NCI-H345 treated with DMSO at 0.1 percent for 48 hours (cell line): Measurements from ENCODE around the gene RHOB.
"Not testable (repeated sequence)": the region's sequence is repeated elsewhere in the genome, so short reads cannot be mapped to it uniquely, and the experiment has no call there.

ENCODE experiments used
- DNase-seq: peaks from one replicate; lab custom pipeline; 2025; ENCODE audit not compliant: unreplicated experiment; lab: John Stamatoyannopoulos, UW

RHOB gene

DNA sequence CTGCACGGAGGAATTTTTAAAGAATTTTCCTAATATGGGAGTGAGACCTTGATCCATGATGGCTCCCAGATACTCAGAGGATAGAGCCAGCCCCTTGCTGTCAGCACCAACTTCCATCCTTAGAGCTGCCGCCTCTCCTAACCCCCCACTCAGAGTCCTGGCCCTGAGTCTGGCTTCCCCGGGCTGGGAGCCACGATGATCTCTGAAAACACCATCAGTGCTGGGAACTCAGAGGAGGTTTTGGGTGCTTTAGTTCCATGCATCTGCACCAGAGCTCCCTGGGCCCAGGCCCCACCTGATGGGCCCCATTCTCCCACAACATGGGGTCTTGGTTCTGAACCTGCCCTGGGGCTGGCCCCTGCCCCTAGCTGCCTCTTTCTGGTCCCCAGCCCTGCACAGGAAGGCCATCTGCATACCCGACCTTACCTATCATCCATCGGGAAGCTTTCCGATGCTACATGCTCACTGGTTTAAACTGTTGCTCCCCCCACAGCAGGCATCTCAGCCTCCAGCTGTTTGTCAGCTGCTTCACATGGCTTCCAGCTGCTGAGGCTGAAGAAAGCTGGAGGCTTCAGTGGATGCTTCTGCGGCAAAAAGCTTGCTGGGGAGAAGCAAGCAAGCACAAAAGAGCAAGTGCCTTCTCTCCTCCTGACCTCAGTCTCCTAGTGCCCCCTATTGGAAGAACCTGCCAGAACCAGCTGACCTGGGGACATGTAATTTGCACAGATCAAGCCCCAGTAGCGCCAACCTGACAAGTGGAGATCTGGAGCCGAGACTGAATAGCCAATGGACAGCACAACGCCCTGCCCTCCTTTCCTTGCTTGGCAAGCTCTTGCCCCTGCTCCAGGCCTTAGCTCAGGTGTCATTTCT is 24.2 kb upstream of the RHOB start:
- no peak for DNase-seq

DNA sequence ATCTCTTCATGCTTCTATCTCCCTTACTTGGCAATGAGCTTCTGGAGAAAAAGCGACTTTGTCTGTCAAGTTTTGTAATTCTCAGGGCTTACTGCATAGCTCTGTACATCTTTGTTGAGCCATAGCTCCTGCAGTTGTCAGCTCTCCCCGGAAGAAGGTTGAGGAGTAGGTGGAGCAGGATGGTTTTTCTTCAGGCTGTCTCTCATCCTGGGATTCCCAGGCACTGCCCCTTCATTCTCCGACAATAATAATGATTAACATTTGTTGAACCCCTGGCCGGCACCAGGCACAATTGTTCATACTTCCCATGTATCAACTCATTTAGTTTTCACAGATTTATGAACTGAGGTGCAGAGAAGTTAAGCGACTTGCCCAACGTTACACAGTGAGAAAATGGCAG is 23.5 kb upstream of the RHOB start:
- no peak for DNase-seq

DNA sequence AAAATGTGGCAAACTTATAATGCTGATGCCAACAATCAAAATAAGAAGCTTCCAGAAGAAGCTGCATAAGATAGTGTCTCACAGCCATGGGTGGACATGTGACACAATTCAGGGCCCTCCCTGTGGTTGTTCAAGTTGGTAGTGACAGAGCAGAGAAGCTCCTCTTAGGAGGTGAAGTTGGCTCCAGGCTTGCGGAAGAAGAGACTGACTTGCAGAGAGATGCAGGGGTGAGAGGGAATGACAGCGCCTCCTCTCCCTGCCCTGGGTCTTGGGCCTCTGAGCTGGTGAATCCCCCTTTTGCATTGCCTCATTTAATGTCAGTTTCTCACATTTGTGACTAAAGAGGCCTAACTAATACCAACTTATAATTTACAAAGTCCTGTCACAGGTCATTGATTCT is 23.0 kb upstream of the RHOB start:
- no peak for DNase-seq

DNA sequence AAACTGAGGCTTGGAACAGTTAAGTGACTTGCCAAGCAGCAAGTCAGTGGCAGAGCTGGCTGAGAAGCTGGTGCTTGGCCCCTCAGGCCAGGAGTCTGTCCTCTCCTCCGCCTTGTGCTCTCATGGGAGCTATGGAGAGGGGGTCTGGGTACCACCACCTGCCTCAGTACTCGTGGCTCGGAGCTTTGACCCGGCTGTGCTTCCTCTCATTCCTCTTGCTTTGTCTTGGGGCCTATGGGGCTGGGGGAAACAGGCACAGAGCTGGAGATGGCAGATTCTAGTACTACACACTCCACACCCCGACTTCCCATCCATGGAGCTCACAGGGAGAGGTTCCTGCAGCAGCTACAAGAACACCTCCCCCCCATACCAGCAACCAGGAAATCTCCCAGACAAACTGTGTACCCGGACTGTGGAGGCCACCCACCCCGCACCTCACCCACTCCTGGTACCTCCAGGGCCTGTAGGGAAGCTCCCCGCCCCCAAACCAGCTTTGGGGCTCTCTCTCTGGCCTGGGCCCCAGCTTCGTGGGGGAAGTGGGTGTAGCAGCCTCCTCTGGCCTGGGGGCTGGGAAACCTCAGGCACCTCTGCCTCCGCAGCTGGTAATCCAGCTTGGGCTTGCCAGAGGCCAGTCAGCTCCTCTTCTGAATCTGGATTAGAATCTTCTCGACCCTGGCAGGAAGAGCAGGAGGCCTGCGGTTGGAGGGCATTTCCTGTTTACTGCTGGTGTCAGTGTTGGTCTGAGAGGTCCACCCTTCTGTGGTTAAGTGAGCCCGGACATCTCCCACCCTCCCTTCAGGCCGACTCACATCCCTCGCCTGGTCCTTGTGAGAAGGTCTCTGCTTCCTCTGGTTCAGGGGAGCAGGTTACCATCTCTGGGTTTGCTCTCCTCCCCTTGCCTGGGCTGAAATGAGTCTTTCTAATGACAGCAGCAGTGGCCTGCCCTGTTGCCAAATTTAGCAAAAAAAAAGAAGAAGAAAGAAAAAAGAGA is 22.3 kb upstream of the RHOB start:
- no peak for DNase-seq

DNA sequence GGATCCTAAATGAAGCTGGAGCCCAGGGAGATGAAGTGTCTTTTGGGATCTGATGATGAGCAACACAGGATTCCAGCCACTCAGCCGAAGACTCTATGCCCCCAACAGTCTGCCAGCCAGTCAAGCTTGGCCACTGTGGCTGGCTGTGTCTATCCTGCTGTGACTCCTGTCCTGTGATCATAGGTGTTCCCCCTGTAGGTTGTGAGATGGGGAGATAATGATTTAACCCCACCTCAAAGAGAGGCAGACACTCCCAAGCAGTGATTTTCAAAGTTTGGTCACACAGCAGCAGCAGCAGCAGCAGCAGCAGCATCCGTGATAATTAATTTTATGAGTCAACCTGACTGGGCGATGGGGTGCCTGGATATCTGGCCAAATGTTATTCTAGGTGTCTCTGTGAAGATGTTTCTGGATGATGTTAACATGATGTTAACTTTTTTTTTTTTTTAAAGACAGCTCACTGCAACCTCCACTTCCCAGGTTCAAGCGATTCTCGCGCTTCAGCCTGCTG is 21.4 kb upstream of the RHOB start:
- no peak for DNase-seq

DNA sequence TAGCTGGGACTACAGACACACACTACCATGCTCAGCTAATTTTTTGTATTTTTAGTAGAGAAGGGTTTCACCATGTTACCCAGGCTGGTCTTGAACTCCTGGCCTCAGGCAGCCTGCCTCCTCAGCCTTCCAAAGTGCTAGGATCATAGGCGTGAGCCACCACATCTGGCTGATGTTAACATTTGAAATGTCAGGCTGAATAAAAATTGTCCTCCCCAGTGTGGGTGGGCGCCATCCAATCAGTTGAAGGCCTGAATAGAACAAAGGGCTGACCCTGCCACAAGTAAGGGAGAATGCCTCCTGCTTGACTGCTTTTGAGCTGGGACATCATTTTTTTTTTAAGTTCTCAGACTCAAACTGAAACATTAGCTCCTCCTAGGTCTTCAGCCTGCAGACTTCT is 21.0 kb upstream of the RHOB start:
- DNase-seq, result no peak

DNA sequence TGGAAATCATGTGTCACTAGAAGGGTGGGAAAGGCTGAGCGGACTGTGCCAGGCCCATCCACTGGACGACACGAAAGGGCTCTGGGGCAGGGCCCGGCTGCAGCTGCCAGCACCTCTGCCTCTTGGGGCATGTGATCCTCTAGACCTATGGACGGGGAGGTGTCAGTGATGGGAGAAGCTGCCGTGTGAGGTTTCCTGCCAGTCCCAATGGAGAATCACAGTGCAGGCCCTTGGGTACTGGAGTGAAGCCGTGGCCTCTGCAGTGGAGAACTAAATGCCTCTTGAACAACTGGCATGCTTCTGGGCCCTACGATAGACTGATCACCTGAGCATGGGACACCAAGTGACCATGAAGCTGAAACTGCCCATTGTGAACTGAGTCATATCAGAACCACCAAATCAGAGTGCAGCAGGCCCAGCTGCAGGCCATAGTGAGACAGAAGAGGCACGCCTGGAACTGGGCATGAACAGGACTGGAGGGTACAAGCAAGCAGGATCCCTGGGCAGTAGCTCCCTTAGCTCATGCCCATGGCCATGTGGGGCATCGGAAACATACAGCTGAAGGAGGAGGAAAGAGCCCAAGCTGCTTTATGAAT is 18.8 kb upstream of the RHOB start:
- DNase-seq, result no peak

DNA sequence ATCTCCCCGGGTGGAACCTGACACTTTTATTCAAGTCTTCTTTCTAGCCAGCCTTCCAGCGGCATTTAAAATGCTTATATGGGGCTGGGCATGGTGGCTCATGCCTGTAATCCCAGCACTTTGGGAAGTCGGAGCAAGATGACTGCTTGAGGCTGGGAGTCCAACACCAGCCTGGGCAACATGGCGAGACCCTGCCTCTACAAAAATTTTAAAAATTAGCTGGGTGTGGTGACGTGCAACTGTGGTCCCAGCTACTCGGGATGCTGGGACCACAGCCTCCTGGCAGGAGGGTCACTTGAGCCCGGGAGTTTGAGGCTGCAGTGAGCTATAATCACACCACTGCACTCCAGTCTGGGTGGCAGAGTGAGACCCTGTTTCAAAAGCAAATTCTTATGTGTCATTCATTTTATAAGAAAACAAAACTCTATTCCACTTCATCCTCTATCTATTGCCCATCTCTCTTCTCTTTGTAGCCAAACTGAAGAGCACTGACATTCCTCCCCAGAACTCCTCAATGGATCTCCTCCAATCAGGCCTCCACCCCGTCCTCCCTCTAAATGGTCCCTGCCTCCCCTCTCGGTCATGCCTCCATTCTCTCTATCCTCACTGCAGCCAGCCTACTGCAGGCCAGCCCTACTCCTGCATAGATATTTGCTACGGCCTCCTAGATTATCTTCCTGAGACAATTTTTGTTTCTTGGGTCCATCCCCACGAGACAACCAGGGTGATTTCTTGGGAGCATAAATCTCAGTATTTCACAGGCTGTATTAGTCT is 18.0 kb upstream of the RHOB start:
- DNase-seq, result no peak

DNA sequence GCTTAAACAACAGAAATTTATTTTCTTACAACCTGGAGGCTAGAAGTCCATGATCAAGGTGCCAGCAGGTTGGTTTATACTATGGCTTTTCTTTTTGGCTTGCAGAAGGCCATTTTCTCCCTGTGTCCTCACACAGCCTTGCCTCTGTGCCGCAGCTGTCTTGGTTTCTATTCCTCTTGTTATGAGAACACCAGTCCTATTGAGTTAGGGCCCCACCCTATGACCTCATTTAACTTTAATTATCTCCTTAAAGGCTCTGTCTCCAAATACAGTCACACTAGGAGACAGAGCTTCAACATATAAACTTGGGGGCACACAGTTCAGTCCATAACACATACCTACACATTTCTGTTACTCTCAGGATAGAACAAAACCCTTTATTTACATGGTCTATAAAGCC is 17.3 kb upstream of the RHOB start:
- no peak for DNase-seq

DNA sequence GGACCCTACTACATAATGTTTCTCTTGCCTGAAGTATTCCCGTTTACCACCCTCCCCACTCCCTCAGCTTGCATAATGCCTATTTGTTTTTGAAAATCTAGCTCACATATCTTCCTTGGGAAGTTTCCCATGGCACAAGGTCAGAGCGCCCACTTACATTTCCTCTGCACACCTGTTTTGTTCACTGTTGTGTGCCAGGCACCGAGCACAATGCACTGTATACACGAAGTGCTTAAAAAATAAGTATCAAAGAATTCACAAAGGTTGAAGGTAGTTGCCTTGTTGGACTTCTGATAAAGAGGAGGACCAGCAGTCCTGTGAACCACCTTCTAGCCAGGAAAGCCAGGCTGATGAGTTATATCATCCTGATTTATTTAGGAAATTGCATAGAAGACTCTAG is 16.8 kb upstream of the RHOB start:
- no peak for DNase-seq

DNA sequence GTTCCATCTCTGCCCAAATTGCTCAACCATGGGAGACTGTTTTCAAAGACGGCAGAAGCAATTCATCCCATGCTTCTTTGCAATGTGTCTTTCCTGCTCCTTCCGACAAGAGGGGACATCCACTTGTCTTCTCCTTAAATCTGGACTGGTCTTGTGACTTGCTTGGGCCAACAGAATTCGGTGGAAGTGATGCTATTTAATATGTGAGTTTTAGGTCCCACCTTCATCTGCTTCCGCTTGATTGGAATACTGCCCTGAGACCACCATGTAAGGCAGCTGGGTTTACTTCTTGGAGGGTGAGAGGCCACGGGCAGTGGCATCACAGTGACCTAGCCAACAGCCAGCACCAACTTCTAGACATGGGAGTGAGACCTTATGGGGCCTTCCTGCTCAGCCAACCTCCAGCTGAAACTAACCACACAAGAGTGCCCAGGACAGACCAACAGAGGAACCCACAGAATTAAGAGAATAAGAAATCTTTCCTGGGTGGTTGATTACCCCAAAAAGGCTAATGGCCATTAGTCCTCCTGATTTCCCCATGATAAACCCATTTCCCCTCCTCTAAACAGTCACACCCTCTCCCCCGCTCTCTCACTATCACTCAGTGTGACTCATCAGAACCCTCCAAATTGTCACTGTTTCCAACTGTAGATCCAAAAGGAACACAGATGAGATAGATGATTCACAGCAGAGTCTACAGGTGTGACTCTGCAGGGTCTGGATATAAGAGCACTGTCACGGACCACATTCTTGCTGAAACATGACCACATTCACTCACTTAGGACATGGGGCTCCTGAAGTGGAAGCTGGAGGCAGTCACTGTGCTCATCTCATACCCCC is 16.2 kb upstream of the RHOB start:
- no peak for DNase-seq

DNA sequence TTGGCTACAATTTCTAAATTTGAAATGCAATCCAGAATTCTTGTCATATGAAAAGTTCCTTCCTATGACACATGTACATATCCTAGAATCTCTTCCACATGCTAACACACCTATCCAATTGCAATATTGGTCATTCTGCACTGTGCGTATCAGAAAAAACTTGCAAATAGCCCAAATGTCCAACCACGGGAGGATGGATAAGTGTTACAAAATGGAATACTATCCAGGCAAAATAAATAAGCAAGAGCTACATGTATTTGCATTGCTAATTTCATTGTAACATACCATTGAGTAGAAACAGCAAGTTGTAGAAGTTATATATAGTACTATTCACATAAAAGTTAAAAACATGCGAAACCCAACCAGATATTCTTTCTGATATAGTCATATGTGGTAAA is 15.6 kb upstream of the RHOB start:
- no peak for DNase-seq

DNA sequence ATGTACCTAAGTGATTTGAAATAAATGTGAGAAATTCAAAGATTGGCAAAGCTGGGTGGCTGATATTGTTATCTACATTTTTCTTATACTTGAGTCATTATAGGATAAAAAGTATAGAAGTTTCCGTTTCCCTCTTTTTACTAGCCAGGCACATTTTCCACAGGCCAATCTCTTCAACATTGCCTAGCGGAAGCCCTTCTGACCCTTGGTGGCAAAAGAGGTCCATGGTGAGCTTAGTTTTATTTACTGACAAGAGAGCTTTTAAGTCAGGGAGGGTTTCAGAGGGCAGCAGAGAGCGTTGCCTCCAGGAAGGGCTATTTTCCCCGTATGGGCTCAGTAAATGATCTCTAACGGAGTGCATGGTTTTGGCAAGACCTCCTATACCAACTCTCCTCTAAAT is 15.1 kb upstream of the RHOB start:
- DNase-seq, result no peak

DNA sequence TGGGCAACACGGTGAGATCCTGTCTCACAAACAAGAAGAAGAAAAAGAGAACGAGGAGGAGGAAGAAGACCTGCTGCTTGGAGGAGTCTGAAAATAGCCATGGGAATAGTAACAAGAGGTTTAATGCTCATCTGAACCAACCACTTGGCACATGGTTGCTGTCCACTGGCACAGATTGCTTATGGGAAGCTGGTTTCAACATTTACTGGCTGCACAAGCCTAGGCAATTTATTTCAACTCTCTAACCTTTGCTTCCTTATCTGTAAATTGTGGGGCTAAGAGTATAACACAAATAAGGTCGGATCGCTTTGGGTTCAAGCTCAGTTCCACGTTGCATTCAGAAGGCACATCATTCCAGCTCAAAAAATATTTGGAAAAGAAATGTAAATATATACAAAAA is 14.2 kb upstream of the RHOB start:
- DNase-seq, result no peak

DNA sequence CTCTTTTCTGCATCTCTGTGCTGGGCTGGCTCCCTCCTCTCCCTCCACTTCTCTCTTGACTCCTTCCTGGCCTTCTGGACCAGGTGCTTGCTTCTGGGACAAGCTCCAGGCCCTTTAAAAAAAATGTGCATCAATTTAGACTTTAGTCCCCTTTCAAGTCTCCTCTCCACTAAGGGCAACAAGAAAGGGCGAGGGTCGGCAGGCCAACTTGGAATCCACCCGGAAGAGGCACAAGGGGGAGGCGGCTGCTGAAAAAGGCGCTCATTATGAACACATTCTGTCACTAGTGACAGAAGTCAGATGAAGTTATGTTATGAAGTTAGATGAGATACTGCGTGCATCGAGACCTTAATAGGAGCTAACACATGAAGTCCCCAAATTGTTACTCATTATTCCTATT is 13.6 kb upstream of the RHOB start:
- no peak for DNase-seq

DNA sequence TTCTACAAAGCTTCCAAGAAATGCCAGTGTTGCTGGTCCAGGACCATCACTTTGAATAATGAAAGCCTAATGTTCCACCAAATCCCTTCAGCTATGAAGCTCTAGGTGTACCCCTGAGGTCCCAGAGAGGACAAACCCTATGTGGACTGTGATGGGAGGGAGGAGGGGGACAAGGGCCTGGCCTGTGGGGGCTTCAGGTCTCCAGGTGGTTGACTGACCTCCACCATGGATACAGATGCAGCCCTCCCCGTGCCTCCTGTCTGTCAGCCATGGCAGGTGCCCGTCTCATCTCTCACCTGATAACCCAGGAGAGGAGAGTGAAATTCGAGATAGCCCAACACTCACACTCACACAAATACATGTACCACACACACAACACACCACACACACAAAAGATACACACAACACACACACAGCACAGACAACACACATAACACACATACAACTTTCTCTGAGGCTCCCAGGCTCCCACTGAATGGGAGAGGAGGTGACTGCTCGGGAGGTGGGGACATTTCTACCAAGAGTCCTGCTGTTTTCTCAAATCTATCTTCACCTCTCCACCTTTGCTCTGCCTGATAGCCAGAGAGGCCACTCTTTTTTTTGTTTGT is 12.8 kb upstream of the RHOB start:
- no peak for DNase-seq

DNA sequence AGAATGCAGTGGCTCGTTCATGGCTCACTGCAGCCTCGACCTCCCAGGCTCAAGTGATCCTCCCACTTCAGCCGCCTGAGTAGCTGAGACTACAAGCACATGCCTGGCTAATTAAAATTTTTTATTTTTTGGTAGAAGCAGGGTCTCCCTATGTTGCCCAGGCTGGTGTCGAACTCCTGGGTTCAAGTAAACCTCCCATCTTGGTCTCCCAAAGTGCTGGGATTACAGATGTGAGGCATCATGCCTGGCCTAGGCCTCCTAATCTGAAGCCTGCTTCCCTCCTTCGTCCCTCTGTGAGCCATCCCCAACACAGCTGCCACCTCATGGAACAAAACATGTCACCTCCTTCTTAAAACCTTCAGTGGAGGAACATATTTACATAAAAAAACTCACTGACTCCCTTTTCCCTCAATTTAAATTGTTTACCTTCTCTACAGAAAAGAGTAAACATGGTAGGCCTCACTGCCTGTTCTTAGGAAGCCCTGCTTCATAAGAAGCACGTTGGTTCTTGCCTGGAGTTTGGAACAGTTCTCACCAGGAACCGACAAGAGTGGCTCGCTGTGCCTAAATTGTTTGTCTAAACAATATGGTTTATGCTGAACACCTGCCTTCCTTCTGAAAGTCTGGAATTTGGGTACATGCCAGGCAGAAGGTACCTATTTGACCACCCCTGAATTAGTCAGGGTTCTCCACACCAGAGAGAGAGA is 12.1 kb upstream of the RHOB start:
- DNase-seq, result peak; percentile 92

DNA sequence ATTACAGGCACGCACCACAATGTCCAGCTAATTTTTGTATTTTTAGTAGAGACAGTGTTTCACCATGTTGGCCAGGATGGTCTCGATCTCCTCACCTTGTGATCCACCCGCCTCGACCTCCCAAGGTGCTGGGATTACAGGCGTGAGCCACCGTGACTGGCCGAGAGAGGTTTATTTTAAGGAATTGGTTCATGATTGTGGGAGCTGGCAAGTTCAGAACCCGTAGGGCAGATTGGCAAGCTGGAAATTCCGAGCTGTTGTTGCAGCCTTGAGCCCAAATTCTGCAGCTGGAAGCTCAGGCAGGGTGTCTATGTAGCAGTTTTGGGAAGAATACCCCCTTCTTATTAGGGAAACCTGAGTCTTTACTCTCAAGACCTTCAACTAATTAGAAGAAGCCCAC is 11.4 kb upstream of the RHOB start:
- DNase-seq, result not testable (repeated sequence)
